22Rv1 (cell line): ENCODE results near the gene ACACA.

Experiments used
- CTCF ChIP-seq: fragments of 450-650 bp; IDR thresholded peaks from 2 replicates; pipeline ENCODE4 v1.5.1; 2017; ENCODE audit warnings: mild to moderate bottlenecking
- ZFX ChIP-seq: fragments of 450-650 bp; IDR thresholded peaks from 2 replicates; pipeline ENCODE4 v1.6.1; 2017; ENCODE audit warnings: antibody characterized with exemption, borderline replicate concordance

GRCh38 chr17:37054894-37055293 lies 351.7 kb downstream of the ACACA start:
- no peak for TF ChIP-seq CTCF
- no peak for TF ChIP-seq ZFX
